Activated naive CD8-positive, alpha-beta T cell treated with anti-CD3 and anti-CD28 coated beads, Interleukin-2, amount 50 U/mL, for 24 hours (primary cell): Measurements from ENCODE around the gene FSTL1.

ENCODE experiments used
- ATAC-seq: fragments of 150-1000 bp; cut with Tn5 transposase; one replicate; pipeline ENCODE4 v1.10.0; 2021
- DNase-seq: peaks from one replicate; pipeline ENCODE4 v3.0.0; 2021
- H3K27ac Mint-ChIP-seq: one replicate; pipeline ENCODE4 v1.8.0; 2021; ENCODE audit warnings: mild to moderate bottlenecking, mixed read lengths
- H3K27me3 Mint-ChIP-seq: one replicate; pipeline ENCODE4 v1.8.0; 2021; ENCODE audit warnings: mixed read lengths
- H3K36me3 Mint-ChIP-seq: one replicate; pipeline ENCODE4 v1.8.0; 2021; ENCODE audit warnings: low read depth, mixed read lengths
- H3K4me1 Mint-ChIP-seq: one replicate; pipeline ENCODE4 v1.8.0; 2021; ENCODE audit warnings: mixed read lengths
- H3K4me3 Mint-ChIP-seq: one replicate; pipeline ENCODE4 v1.8.0; 2021; ENCODE audit warnings: mild to moderate bottlenecking, moderate library complexity, mixed read lengths
- H3K9me3 Mint-ChIP-seq: one replicate; pipeline ENCODE4 v1.8.0; 2021; ENCODE audit warnings: mixed read lengths

Gene FSTL1

GRCh38 chr3:120473896-120474675 lies 23.3 kb upstream of the FSTL1 start:
- DNase-seq (no peak), ATAC-seq (no peak)
- Mint-ChIP-seq H3K36me3 (no peaks in the 10 kb centered on the region), H3K27ac (no peak overlapping the region), H3K9me3 (no peaks in the 10 kb centered on the region), H3K27me3 (peaks cover 11% of the 10 kb centered on the region), H3K4me3 (no peak overlapping the region), H3K4me1 (no peaks in the 10 kb centered on the region)

- DNase-seq: no peak
- H3K9me3 Mint-ChIP-seq: no peaks in the 10 kb centered on the region
- H3K36me3 Mint-ChIP-seq: no peaks in the 10 kb centered on the region
- no peak overlapping the region for H3K4me3 Mint-ChIP-seq
- ATAC-seq: no peak
- no peak overlapping the region for H3K27ac Mint-ChIP-seq
- no peaks in the 10 kb centered on the region for H3K4me1 Mint-ChIP-seq
- peaks cover 11% of the 10 kb centered on the region for H3K27me3 Mint-ChIP-seq
These were observed 22.6 kb upstream of the FSTL1 start for GRCh38 chr3:120473389-120473788.

GRCh38 chr3:120472121-120472844 lies 21.5 kb upstream of the FSTL1 start:
- H3K36me3 Mint-ChIP-seq: no peaks in the 10 kb centered on the region
- H3K9me3 Mint-ChIP-seq: no peaks in the 10 kb centered on the region
- H3K27me3 Mint-ChIP-seq: peaks cover 11% of the 10 kb centered on the region
- no peak overlapping the region for H3K4me3 Mint-ChIP-seq
- H3K27ac Mint-ChIP-seq: no peak overlapping the region
- ATAC-seq (no peak), DNase-seq (no peak)
- no peaks in the 10 kb centered on the region for H3K4me1 Mint-ChIP-seq

- DNase-seq (no peak), ATAC-seq (no peak)
- no peaks in the 10 kb centered on the region for H3K4me1 Mint-ChIP-seq
- H3K4me3 Mint-ChIP-seq: no peak overlapping the region
- H3K36me3 Mint-ChIP-seq: no peaks in the 10 kb centered on the region
- H3K27ac Mint-ChIP-seq: no peak overlapping the region
- peaks cover 11% of the 10 kb centered on the region for H3K27me3 Mint-ChIP-seq
- no peaks in the 10 kb centered on the region for H3K9me3 Mint-ChIP-seq
These were observed 20.9 kb upstream of the FSTL1 start for GRCh38 chr3:120471643-120472042.

GRCh38 chr3:120470870-120471269 lies 20.1 kb upstream of the FSTL1 start:
- no peaks in the 10 kb centered on the region for H3K4me1 Mint-ChIP-seq
- H3K9me3 Mint-ChIP-seq: no peaks in the 10 kb centered on the region
- peaks cover 11% of the 10 kb centered on the region for H3K27me3 Mint-ChIP-seq
- ATAC-seq: no peak
- no peaks in the 10 kb centered on the region for H3K36me3 Mint-ChIP-seq
- H3K27ac Mint-ChIP-seq: no peak overlapping the region
- H3K4me3 Mint-ChIP-seq: no peak overlapping the region
- no peak for DNase-seq

GRCh38 chr3:120469882-120470301 lies 19.1 kb upstream of the FSTL1 start:
- H3K27me3 Mint-ChIP-seq: peaks cover 11% of the 10 kb centered on the region
- ATAC-seq: no peak
- H3K9me3 Mint-ChIP-seq: no peaks in the 10 kb centered on the region
- no peak overlapping the region for H3K27ac Mint-ChIP-seq
- no peaks in the 10 kb centered on the region for H3K4me1 Mint-ChIP-seq
- no peak overlapping the region for H3K4me3 Mint-ChIP-seq
- no peak for DNase-seq
- H3K36me3 Mint-ChIP-seq: no peaks in the 10 kb centered on the region

- no peak overlapping the region for H3K4me3 Mint-ChIP-seq
- no peaks in the 10 kb centered on the region for H3K4me1 Mint-ChIP-seq
- DNase-seq (no peak), ATAC-seq (no peak)
- H3K9me3 Mint-ChIP-seq: no peaks in the 10 kb centered on the region
- H3K27ac Mint-ChIP-seq: no peak overlapping the region
- no peaks in the 10 kb centered on the region for H3K36me3 Mint-ChIP-seq
- peaks cover 11% of the 10 kb centered on the region for H3K27me3 Mint-ChIP-seq
These were observed 18.6 kb upstream of the FSTL1 start for GRCh38 chr3:120469440-120469839.

GRCh38 chr3:120468635-120469295 lies 18.0 kb upstream of the FSTL1 start:
- Mint-ChIP-seq H3K27me3 (peaks cover 11% of the 10 kb centered on the region), H3K4me3 (no peak overlapping the region), H3K27ac (no peak overlapping the region), H3K36me3 (no peaks in the 10 kb centered on the region), H3K4me1 (no peaks in the 10 kb centered on the region), H3K9me3 (no peaks in the 10 kb centered on the region)
- ATAC-seq (no peak), DNase-seq (no peak)

GRCh38 chr3:120462409-120462959 lies 11.7 kb upstream of the FSTL1 start:
- no peaks in the 10 kb centered on the region for H3K36me3 Mint-ChIP-seq
- no peaks in the 10 kb centered on the region for H3K9me3 Mint-ChIP-seq
- DNase-seq: no peak
- no peak overlapping the region for H3K27ac Mint-ChIP-seq
- H3K4me1 Mint-ChIP-seq: no peaks in the 10 kb centered on the region
- no peak overlapping the region for H3K4me3 Mint-ChIP-seq
- H3K27me3 Mint-ChIP-seq: peaks cover 2% of the 10 kb centered on the region
- no peak for ATAC-seq

- Mint-ChIP-seq H3K27me3 (peaks cover 2% of the 10 kb centered on the region), H3K4me1 (no peaks in the 10 kb centered on the region), H3K9me3 (no peaks in the 10 kb centered on the region), H3K4me3 (no peak overlapping the region), H3K36me3 (no peaks in the 10 kb centered on the region), H3K27ac (no peak overlapping the region)
- ATAC-seq: no peak
- no peak for DNase-seq
These were observed 10.6 kb upstream of the FSTL1 start for GRCh38 chr3:120461416-120461815.

- no peaks in the 10 kb centered on the region for H3K4me1 Mint-ChIP-seq
- peaks cover 2% of the 10 kb centered on the region for H3K27me3 Mint-ChIP-seq
- no peak overlapping the region for H3K27ac Mint-ChIP-seq
- H3K36me3 Mint-ChIP-seq: no peaks in the 10 kb centered on the region
- DNase-seq (no peak), ATAC-seq (no peak)
- no peak overlapping the region for H3K4me3 Mint-ChIP-seq
- no peaks in the 10 kb centered on the region for H3K9me3 Mint-ChIP-seq
These were observed 10.1 kb upstream of the FSTL1 start for GRCh38 chr3:120460862-120461261.

GRCh38 chr3:120460181-120460790 lies 9.5 kb upstream of the FSTL1 start:
- H3K9me3 Mint-ChIP-seq: no peaks in the 10 kb centered on the region
- DNase-seq (no peak), ATAC-seq (no peak)
- no peaks in the 10 kb centered on the region for H3K36me3 Mint-ChIP-seq
- H3K4me1 Mint-ChIP-seq: no peaks in the 10 kb centered on the region
- H3K4me3 Mint-ChIP-seq: no peak overlapping the region
- H3K27ac Mint-ChIP-seq: no peak overlapping the region
- peaks cover 4% of the 10 kb centered on the region for H3K27me3 Mint-ChIP-seq

GRCh38 chr3:120459196-120459595 lies 8.4 kb upstream of the FSTL1 start:
- Mint-ChIP-seq H3K27ac (no peak overlapping the region), H3K4me3 (no peak overlapping the region), H3K9me3 (no peaks in the 10 kb centered on the region), H3K4me1 (no peaks in the 10 kb centered on the region), H3K27me3 (peaks cover 7% of the 10 kb centered on the region), H3K36me3 (no peaks in the 10 kb centered on the region)
- no peak for DNase-seq
- no peak for ATAC-seq

- no peak overlapping the region for H3K27ac Mint-ChIP-seq
- no peaks in the 10 kb centered on the region for H3K4me1 Mint-ChIP-seq
- no peaks in the 10 kb centered on the region for H3K9me3 Mint-ChIP-seq
- peaks cover 8% of the 10 kb centered on the region for H3K27me3 Mint-ChIP-seq
- no peak for DNase-seq
- H3K4me3 Mint-ChIP-seq: no peak overlapping the region
- no peaks in the 10 kb centered on the region for H3K36me3 Mint-ChIP-seq
- ATAC-seq: no peak
These were observed 7.0 kb upstream of the FSTL1 start for GRCh38 chr3:120457827-120458226.
